ENCODE measurements around the gene MEPE.

The MEPE gene

DNA sequence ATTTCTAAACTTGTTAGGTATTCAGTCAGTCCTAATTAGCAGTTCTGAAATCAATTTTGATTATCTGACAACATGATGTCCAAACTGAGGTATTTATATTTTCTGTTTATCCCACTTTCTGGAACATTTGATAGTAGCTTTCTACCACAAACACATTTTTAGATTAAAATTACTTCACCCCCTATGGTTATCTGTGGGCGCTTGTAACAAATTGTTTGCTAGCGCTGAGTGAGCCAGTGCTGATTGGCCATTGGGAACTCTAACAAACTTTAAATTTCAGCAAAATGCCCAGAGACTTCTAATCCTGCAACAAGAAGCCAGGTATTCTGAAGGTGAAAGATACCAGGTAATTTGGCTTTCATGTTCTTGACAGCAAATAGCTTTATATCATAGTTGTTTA lies at the start of gene MEPE:
Gene MEPE, plus strand, starts transcription at position 301 of the 400 bp plus-strand sequence. CDS start 1,746 bp downstream, outside the sequence.
- no peak for DNase-seq

DNA sequence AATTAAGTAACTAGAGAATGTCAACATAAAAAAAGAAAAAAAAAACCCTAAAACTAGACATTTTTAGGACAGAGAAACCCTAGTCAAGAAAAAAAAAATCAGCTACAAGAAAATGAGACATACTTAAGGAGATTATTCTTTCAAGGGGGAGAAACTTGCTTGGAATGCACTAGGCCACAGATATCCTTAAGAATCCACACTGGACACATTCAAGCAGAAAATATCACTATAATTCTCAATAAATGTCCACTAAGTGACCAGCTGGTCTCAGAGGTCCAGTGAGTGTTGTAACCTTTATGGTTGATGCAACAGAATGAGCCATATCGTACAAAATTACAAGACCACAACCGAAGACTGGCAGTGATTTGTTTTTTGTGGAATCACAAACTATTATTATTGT lies 49.0 kb upstream of the MEPE start:
- DNase-seq: no peak

- DNase-seq: no peak
These were observed 46.8 kb upstream of the MEPE start for GRCh38 chr4:87785731-87786509.

- no peak for DNase-seq
These were observed 33.3 kb upstream of the MEPE start, which contains the start of gene IBSP for GRCh38 chr4:87799301-87800113. Gene IBSP, plus strand, starts transcription at chr4:87799554. Its CDS starts 2,808 bp downstream, at chr4:87802362.

GRCh38 chr4:87802858-87803257 lies 29.9 kb upstream of the MEPE start:
- no peak for DNase-seq

- DNase-seq: no peak
These were observed 29.3 kb upstream of the MEPE start for GRCh38 chr4:87803421-87803820.

- no peak for DNase-seq
These were observed 27.9 kb upstream of the MEPE start for GRCh38 chr4:87804871-87805270.

GRCh38 chr4:87805971-87806370 lies 26.8 kb upstream of the MEPE start:
- DNase-seq: no peak

DNA sequence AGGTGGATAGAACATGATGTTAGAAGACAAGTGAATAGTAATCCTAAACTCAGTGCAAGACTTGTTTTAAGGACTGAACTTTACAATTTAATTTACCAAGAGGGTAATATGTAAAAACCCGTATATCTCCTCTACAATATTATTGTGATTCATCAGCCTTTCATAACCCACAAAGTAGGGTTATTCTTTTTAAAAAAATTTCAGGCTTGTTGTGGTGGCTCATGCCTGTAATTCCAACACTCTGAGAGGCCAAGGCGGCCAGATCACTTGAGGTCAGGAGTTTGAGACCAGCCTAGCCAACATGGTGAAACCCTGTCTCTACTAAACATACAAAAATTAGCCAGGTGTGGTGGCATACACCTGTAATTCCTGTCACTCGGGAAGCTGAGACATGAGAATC lies 26.2 kb upstream of the MEPE start:
- no peak for DNase-seq

- DNase-seq: no peak
These were observed 25.4 kb upstream of the MEPE start for GRCh38 chr4:87807402-87807801.

GRCh38 chr4:87811977-87812376 lies 20.8 kb upstream of the MEPE start:
- DNase-seq: no peak

DNA sequence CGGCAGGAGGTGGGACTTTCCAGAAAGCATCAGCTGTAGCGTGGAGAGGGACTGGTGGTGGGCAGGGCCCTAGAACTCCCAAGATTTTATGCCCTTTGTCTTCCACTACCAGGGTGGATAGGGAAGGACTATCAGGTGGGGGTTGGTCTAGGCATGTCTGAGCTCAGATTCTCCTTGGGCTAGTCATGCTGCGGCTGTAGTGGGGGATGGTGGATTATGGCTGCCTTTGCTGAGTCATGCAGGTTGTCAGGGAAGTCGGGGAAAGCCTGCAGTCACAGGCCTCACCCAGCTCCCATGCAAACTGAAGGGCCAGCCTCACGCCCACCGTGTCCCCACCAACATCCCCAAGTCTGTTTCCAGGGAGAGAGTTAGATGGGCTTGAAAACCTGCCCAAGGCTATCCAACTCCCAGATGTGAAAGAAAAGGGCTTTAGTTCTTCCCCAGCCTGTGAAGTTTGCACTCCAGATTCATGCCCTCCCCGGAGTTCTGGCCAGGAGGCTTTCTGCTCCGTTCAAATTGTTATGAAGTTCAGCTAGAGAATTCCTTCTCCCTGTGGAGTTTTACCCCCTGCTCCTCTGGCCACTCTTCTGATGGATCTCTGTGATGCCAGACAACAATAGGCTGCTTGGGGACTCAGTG lies 13.4 kb upstream of the MEPE start:
- no peak for DNase-seq

GRCh38 chr4:87823200-87823599 lies 9.6 kb upstream of the MEPE start:
- DNase-seq: no peak

DNA sequence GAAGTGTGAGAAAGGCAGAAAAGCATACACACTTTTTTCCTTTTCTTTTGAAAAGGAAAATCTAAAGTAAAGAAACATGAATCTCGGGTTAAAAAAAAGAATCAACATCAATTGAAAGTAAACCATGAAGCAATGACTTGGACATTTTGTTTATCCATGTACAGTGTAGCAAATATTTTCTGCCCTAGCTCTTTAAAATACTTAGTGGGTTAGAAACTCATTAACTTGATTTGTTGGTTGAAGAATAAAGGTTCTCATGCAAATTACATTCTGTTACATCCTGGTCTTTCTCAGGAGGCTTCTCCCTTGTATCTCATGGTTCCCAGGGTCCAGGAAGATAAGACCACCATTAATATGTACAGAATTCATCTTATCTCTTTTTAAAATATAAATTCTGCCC lies 9.0 kb upstream of the MEPE start:
- no peak for DNase-seq

- no peak for DNase-seq
These were observed 8.4 kb upstream of the MEPE start for GRCh38 chr4:87824352-87824751.

- no peak for DNase-seq
These were observed 1.6 kb downstream of the MEPE start for GRCh38 chr4:87834401-87834800.

DNA sequence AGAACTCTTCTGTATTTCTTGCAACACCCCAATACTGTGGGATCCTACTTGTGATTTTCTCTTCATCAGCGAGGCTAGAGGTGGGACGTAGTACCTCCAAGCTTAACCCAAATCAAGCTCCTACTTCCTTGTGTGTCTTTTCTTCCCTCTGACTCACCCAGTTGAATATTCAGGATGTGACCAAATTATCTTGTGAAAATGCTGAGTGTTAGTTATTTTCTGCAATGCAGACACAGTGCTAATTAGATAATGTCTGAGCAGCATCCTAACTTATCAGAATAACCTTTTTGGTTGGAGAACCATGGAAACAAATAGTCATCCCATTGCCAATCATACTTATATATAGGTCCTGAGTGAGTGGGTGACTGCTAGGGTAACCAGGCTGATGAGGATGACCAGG lies 2.4 kb downstream of the MEPE start:
- no peak for DNase-seq

GRCh38 chr4:87835743-87836142 lies 3.0 kb downstream of the MEPE start:
- DNase-seq: no peak

- no peak for DNase-seq
These were observed 5.4 kb downstream of the MEPE start for GRCh38 chr4:87838205-87838604.

GRCh38 chr4:87838890-87839591 lies 6.3 kb downstream of the MEPE start:
- no peak for DNase-seq

GRCh38 chr4:87839592-87839946 lies 6.8 kb downstream of the MEPE start:
- no peak for DNase-seq

- no peak for DNase-seq
These were observed 7.4 kb downstream of the MEPE start for GRCh38 chr4:87840149-87840548.

DNA sequence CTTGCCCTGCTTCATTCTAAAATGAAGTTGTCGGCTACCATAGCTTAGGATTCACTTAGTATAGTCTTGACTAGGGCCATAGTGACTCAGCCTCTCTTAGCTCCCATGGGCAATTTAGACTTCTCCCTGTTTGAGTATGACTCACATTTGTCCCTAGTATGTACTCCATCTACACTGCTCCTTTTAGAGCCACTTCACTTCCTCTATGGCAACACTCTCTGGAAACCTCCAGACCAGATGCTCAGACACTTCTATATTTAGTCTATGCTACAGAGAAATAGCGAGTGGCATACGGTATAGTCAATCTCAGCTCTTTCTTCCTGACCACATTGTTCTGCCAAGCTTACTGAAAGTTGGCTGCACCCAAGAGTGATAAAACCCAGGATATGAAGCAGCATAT lies 11.2 kb downstream of the MEPE start:
- no peak for DNase-seq
